ENCODE measurements around the gene TRIM59.

The TRIM59 gene

GRCh38 chr3:160435747-160436146 is 13.8 kb downstream of the TRIM59 start:
- no peak overlapping the region for H3K4me3 ChIP-seq (ENCODE audit: low read length)
- no peak overlapping the region for H2BK120ac ChIP-seq (ENCODE audit: low read depth, low read length)
- no peak for DNase-seq
- no peaks in the 10 kb centered on the region for H3K27me3 ChIP-seq (ENCODE audit: insufficient read depth, low read length, poor library complexity)
- H3K4me2 ChIP-seq (ENCODE audit: low read length), result no peak overlapping the region
- H4K8ac ChIP-seq (ENCODE audit: low read depth, low read length), result no peak overlapping the region
- H3K18ac ChIP-seq (ENCODE audit: low read length), result no peak overlapping the region
- H3K23ac ChIP-seq (ENCODE audit: low read length), result no peak overlapping the region
- no peak overlapping the region for H3K9ac ChIP-seq (ENCODE audit: low read length)
- H2BK5ac ChIP-seq (ENCODE audit: low read length), result no peak overlapping the region
- no peak overlapping the region for H2BK15ac ChIP-seq (replicated peaks; ENCODE audit: low read depth)
- H3K27ac ChIP-seq (ENCODE audit: low read depth, low read length), result no peak overlapping the region
- H3K56ac ChIP-seq (ENCODE audit: low read length), result no peak overlapping the region
- no peak overlapping the region for H3K4ac ChIP-seq (ENCODE audit: low read depth, low read length)
- H3K79me1 ChIP-seq (ENCODE audit: low read length), result peaks cover 2% of the 10 kb centered on the region
- H3K36me3 ChIP-seq (ENCODE audit: control insufficient read depth, insufficient read depth, low read length), result no peaks in the 10 kb centered on the region
- peaks cover 2% of the 10 kb centered on the region for H3K4me1 ChIP-seq (ENCODE audit: control insufficient read depth, low read depth, low read length)
- peaks cover 17% of the 10 kb centered on the region for H3K79me2 ChIP-seq (ENCODE audit: control insufficient read depth, insufficient read depth, low read length)
- WGBS (ENCODE audit: extremely low coverage, insufficient coverage, low lambda C conversion rate), result no CpG with 5 or more reads among the region's 1 CpG
- no peak overlapping the region for H2AK5ac ChIP-seq (ENCODE audit: low read length)
- no peak overlapping the region for H4K5ac ChIP-seq (ENCODE audit: low read length)

- Histone ChIP-seq H2BK120ac (ENCODE audit: low read depth, low read length) (no peak overlapping the region), H2BK5ac (ENCODE audit: low read length) (no peak overlapping the region), H3K9ac (ENCODE audit: low read length) (no peak overlapping the region), H3K4me3 (ENCODE audit: low read length) (no peak overlapping the region), H3K23ac (ENCODE audit: low read length) (no peak overlapping the region), H3K27me3 (ENCODE audit: insufficient read depth, low read length, poor library complexity) (no peaks in the 10 kb centered on the region), H3K36me3 (ENCODE audit: control insufficient read depth, insufficient read depth, low read length) (no peaks in the 10 kb centered on the region), H4K5ac (ENCODE audit: low read length) (no peak overlapping the region), H3K4ac (ENCODE audit: low read depth, low read length) (no peak overlapping the region), H3K4me2 (ENCODE audit: low read length) (no peak overlapping the region), H3K79me1 (ENCODE audit: low read length) (peaks cover 2% of the 10 kb centered on the region), H3K18ac (ENCODE audit: low read length) (no peak overlapping the region), H3K4me1 (ENCODE audit: control insufficient read depth, low read depth, low read length) (no peaks in the 10 kb centered on the region), H3K79me2 (ENCODE audit: control insufficient read depth, insufficient read depth, low read length) (peaks cover 13% of the 10 kb centered on the region), H2BK15ac (replicated peaks; ENCODE audit: low read depth) (no peak overlapping the region), H3K27ac (ENCODE audit: low read depth, low read length) (no peak overlapping the region), H4K8ac (ENCODE audit: low read depth, low read length) (no peak overlapping the region), H3K56ac (ENCODE audit: low read length) (no peak overlapping the region), H2AK5ac (ENCODE audit: low read length) (no peak overlapping the region)
- no peak for DNase-seq
- WGBS (ENCODE audit: extremely low coverage, insufficient coverage, low lambda C conversion rate), result no CpG with 5 or more reads among the region's 2 CpGs
These were observed 14.5 kb downstream of the TRIM59 start for GRCh38 chr3:160435095-160435494.

GRCh38 chr3:160434071-160434470 is 15.5 kb downstream of the TRIM59 start:
- no peaks in the 10 kb centered on the region for H3K4me1 ChIP-seq (ENCODE audit: control insufficient read depth, low read depth, low read length)
- peaks cover 10% of the 10 kb centered on the region for H3K79me2 ChIP-seq (ENCODE audit: control insufficient read depth, insufficient read depth, low read length)
- no peak overlapping the region for H3K4ac ChIP-seq (ENCODE audit: low read depth, low read length)
- no peak overlapping the region for H2AK5ac ChIP-seq (ENCODE audit: low read length)
- H3K4me2 ChIP-seq (ENCODE audit: low read length), result no peak overlapping the region
- no peak overlapping the region for H3K4me3 ChIP-seq (ENCODE audit: low read length)
- H3K18ac ChIP-seq (ENCODE audit: low read length), result no peak overlapping the region
- WGBS (ENCODE audit: extremely low coverage, insufficient coverage, low lambda C conversion rate), result no CpG with 5 or more reads among the region's 2 CpGs
- H3K23ac ChIP-seq (ENCODE audit: low read length), result no peak overlapping the region
- H4K8ac ChIP-seq (ENCODE audit: low read depth, low read length), result no peak overlapping the region
- H3K56ac ChIP-seq (ENCODE audit: low read length), result no peak overlapping the region
- H2BK5ac ChIP-seq (ENCODE audit: low read length), result no peak overlapping the region
- H3K79me1 ChIP-seq (ENCODE audit: low read length), result peaks cover 2% of the 10 kb centered on the region
- no peak overlapping the region for H2BK120ac ChIP-seq (ENCODE audit: low read depth, low read length)
- no peak overlapping the region for H4K5ac ChIP-seq (ENCODE audit: low read length)
- H3K27ac ChIP-seq (ENCODE audit: low read depth, low read length), result no peak overlapping the region
- no peak overlapping the region for H3K9ac ChIP-seq (ENCODE audit: low read length)
- no peak for DNase-seq
- H2BK15ac ChIP-seq (replicated peaks; ENCODE audit: low read depth), result no peak overlapping the region
- H3K36me3 ChIP-seq (ENCODE audit: control insufficient read depth, insufficient read depth, low read length), result no peaks in the 10 kb centered on the region
- H3K27me3 ChIP-seq (ENCODE audit: insufficient read depth, low read length, poor library complexity), result no peaks in the 10 kb centered on the region

DNA sequence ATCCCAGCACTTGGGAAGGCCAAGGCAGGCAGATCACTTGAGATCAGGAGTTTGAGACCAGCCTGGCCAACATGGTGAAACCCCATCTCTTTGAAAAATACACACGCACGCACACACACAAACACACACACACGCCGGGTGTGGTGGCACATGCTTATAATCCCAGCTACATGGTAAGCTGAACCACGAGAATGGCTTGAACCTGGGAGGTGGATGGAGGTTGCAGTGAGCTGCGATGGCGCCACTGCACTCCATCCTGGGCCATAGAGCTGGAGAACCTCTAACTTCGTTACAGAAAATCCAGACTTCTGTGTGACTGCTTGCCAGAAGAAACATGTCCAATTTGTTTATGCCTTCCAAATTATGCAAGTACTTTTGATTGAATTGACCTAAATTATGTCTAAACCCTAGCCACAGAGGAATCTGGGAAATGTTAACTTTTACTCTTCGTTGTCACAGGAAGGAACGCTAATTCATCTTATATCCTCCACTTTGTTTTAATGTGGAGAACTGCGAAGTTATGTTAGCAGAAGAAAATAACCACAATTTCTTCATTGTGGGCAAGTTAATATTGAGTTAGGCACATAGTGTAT is 21.7 kb downstream of the TRIM59 start:
- no peaks in the 10 kb centered on the region for H3K27me3 ChIP-seq (ENCODE audit: insufficient read depth, low read length, poor library complexity)
- no peak overlapping the region for H3K4me3 ChIP-seq (ENCODE audit: low read length)
- H3K4me2 ChIP-seq (ENCODE audit: low read length), result no peak overlapping the region
- WGBS (ENCODE audit: extremely low coverage, insufficient coverage, low lambda C conversion rate), result no CpG with 5 or more reads among the region's 11 CpGs
- DNase-seq, result no peak
- H2BK15ac ChIP-seq (replicated peaks; ENCODE audit: low read depth), result no peak overlapping the region
- H3K36me3 ChIP-seq (ENCODE audit: control insufficient read depth, insufficient read depth, low read length), result peaks cover 9% of the 10 kb centered on the region
- H3K18ac ChIP-seq (ENCODE audit: low read length), result no peak overlapping the region
- no peak overlapping the region for H3K9ac ChIP-seq (ENCODE audit: low read length)
- H4K8ac ChIP-seq (ENCODE audit: low read depth, low read length), result no peak overlapping the region
- no peak overlapping the region for H3K56ac ChIP-seq (ENCODE audit: low read length)
- H3K4ac ChIP-seq (ENCODE audit: low read depth, low read length), result no peak overlapping the region
- no peak overlapping the region for H2BK120ac ChIP-seq (ENCODE audit: low read depth, low read length)
- H2AK5ac ChIP-seq (ENCODE audit: low read length), result no peak overlapping the region
- H3K79me2 ChIP-seq (ENCODE audit: control insufficient read depth, insufficient read depth, low read length), result no peaks in the 10 kb centered on the region
- no peaks in the 10 kb centered on the region for H3K79me1 ChIP-seq (ENCODE audit: low read length)
- no peaks in the 10 kb centered on the region for H3K4me1 ChIP-seq (ENCODE audit: control insufficient read depth, low read depth, low read length)
- no peak overlapping the region for H2BK5ac ChIP-seq (ENCODE audit: low read length)
- no peak overlapping the region for H3K23ac ChIP-seq (ENCODE audit: low read length)
- no peak overlapping the region for H3K27ac ChIP-seq (ENCODE audit: low read depth, low read length)
- no peak overlapping the region for H4K5ac ChIP-seq (ENCODE audit: low read length)

GRCh38 chr3:160417311-160417710 is 32.3 kb downstream of the TRIM59 start:
- H3K79me2 ChIP-seq (ENCODE audit: control insufficient read depth, insufficient read depth, low read length), result no peaks in the 10 kb centered on the region
- no peak overlapping the region for H3K9ac ChIP-seq (ENCODE audit: low read length)
- H3K23ac ChIP-seq (ENCODE audit: low read length), result no peak overlapping the region
- no CpG with 5 or more reads among the region's 3 CpGs for WGBS (ENCODE audit: extremely low coverage, insufficient coverage, low lambda C conversion rate)
- H2BK120ac ChIP-seq (ENCODE audit: low read depth, low read length), result no peak overlapping the region
- no peaks in the 10 kb centered on the region for H3K27me3 ChIP-seq (ENCODE audit: insufficient read depth, low read length, poor library complexity)
- H3K36me3 ChIP-seq (ENCODE audit: control insufficient read depth, insufficient read depth, low read length), result peaks cover 15% of the 10 kb centered on the region
- no peak overlapping the region for H4K5ac ChIP-seq (ENCODE audit: low read length)
- no peak overlapping the region for H3K18ac ChIP-seq (ENCODE audit: low read length)
- H3K79me1 ChIP-seq (ENCODE audit: low read length), result peaks cover 6% of the 10 kb centered on the region
- H2BK15ac ChIP-seq (replicated peaks; ENCODE audit: low read depth), result no peak overlapping the region
- no peaks in the 10 kb centered on the region for H3K4me1 ChIP-seq (ENCODE audit: control insufficient read depth, low read depth, low read length)
- H3K56ac ChIP-seq (ENCODE audit: low read length), result no peak overlapping the region
- H2AK5ac ChIP-seq (ENCODE audit: low read length), result no peak overlapping the region
- H2BK5ac ChIP-seq (ENCODE audit: low read length), result no peak overlapping the region
- no peak overlapping the region for H3K4me2 ChIP-seq (ENCODE audit: low read length)
- H3K27ac ChIP-seq (ENCODE audit: low read depth, low read length), result no peak overlapping the region
- no peak for DNase-seq
- no peak overlapping the region for H3K4ac ChIP-seq (ENCODE audit: low read depth, low read length)
- H3K4me3 ChIP-seq (ENCODE audit: low read length), result no peak overlapping the region
- no peak overlapping the region for H4K8ac ChIP-seq (ENCODE audit: low read depth, low read length)

GRCh38 chr3:160413613-160414248 is 35.9 kb downstream of the TRIM59 start:
- Histone ChIP-seq H3K36me3 (ENCODE audit: control insufficient read depth, insufficient read depth, low read length) (peaks cover 7% of the 10 kb centered on the region), H3K27ac (ENCODE audit: low read depth, low read length) (no peak overlapping the region), H3K4me1 (ENCODE audit: control insufficient read depth, low read depth, low read length) (no peaks in the 10 kb centered on the region), H3K4ac (ENCODE audit: low read depth, low read length) (no peak overlapping the region), H4K5ac (ENCODE audit: low read length) (no peak overlapping the region), H2AK5ac (ENCODE audit: low read length) (no peak overlapping the region), H3K9ac (ENCODE audit: low read length) (no peak overlapping the region), H3K79me1 (ENCODE audit: low read length) (peaks cover 6% of the 10 kb centered on the region), H3K4me2 (ENCODE audit: low read length) (no peak overlapping the region), H2BK15ac (replicated peaks; ENCODE audit: low read depth) (no peak overlapping the region), H3K23ac (ENCODE audit: low read length) (no peak overlapping the region), H3K56ac (ENCODE audit: low read length) (no peak overlapping the region), H3K4me3 (ENCODE audit: low read length) (no peak overlapping the region), H2BK120ac (ENCODE audit: low read depth, low read length) (no peak overlapping the region), H3K27me3 (ENCODE audit: insufficient read depth, low read length, poor library complexity) (no peaks in the 10 kb centered on the region), H4K8ac (ENCODE audit: low read depth, low read length) (no peak overlapping the region), H3K79me2 (ENCODE audit: control insufficient read depth, insufficient read depth, low read length) (peaks cover 4% of the 10 kb centered on the region), H3K18ac (ENCODE audit: low read length) (no peak overlapping the region), H2BK5ac (ENCODE audit: low read length) (no peak overlapping the region)
- WGBS (ENCODE audit: extremely low coverage, insufficient coverage, low lambda C conversion rate), result 100% methylated on average over 1 of the region's 3 CpGs
- DNase-seq, result peak; percentile 84
